ENCODE results near the gene TMEM184B.

TMEM184B gene

DNA sequence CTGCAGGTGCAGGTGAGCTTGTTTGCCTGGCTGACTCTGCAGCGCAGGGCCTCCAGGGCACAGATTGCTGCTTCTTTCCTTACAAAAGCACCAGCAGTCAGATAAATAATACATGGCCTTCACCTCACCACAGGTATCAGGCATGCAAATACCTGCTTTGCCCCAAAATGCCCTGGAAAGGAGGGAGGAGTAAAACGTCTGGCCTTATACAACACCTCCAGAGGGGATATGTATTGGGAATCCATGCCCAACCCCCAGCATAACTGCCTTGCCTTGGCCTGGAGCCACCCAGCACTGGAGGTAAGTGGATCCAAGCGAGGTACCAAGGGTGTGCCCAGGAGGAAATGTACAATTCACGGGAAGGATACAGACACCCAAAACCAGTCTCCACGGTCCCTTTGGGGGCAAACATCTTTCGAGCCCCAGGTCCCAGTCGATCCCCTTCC lies 860 bp downstream of the TMEM184B start:
- DNase-seq: no peak

DNA sequence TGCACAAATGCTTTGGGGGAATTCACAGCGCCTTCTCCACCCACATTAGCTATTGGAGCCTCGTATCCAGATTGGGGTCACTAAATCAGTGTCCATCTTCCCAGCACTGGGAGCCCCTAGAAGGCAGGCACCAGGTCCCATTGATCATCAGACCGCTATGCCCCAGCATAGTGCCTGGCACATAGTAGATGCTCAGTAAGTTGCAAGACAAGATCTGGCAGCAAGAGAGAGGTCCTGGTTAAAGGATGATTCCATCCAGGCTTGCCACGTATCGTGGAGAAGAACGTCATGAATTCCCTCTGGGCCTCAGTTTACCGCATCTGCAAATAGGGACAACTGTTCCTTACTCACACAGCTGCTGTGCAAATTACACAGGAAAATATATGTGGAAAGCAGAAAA lies 1.7 kb downstream of the TMEM184B start:
- DNase-seq: no peak

- no peak for DNase-seq
Observed at GRCh38 chr22:38270091-38270992, 2.5 kb downstream of the TMEM184B start.

GRCh38 chr22:38269466-38269865 lies 3.3 kb downstream of the TMEM184B start:
- no peak for DNase-seq

DNA sequence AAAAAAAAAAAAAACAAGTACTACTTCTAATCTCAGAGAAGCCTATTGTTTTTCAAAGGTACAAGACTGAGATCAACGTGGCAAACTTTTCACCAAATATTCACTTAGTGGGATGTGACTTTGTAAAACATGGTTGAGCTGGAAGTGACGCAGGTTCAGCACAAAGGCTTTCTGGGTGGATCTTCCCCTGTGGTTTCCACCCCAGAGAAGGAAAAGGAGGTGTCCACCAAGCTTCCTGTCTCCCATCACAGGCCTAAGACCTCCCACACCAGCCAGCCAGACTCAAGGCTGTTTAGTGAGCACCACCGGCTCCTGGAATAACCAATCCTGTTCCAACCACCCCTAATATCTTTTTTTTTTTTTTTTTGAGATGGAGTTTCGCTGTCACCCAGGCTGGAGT lies 5.7 kb downstream of the TMEM184B start:
- peak; percentile 88 to 90 for DNase-seq

DNA sequence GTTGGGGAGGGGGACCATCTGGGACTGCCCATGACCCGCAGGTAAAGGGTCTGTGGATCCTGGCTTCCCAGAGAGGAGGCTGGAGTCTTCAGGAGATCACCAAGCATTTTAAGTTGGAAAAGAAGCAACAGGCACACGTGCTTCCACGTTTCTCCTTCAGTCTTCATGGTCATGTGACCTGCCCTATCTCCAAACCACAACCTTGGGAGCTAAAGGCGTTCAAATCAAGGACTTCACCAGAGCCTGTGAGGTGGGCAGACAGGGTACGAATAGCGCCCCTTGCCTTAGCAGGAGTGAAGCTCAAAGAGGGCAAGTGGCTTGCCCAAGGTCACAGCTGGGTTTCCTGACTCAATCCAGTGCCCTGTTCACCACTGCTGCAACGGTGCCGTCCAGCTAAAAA lies 6.7 kb downstream of the TMEM184B start:
- peak; percentile 16 to 23 for DNase-seq

- DNase-seq: no peak
Observed at GRCh38 chr22:38264322-38264843, 8.4 kb downstream of the TMEM184B start.

- DNase-seq: peak in 1 of 2 experiments; percentile 30
Observed at GRCh38 chr22:38262051-38262795, 10.6 kb downstream of the TMEM184B start.

DNA sequence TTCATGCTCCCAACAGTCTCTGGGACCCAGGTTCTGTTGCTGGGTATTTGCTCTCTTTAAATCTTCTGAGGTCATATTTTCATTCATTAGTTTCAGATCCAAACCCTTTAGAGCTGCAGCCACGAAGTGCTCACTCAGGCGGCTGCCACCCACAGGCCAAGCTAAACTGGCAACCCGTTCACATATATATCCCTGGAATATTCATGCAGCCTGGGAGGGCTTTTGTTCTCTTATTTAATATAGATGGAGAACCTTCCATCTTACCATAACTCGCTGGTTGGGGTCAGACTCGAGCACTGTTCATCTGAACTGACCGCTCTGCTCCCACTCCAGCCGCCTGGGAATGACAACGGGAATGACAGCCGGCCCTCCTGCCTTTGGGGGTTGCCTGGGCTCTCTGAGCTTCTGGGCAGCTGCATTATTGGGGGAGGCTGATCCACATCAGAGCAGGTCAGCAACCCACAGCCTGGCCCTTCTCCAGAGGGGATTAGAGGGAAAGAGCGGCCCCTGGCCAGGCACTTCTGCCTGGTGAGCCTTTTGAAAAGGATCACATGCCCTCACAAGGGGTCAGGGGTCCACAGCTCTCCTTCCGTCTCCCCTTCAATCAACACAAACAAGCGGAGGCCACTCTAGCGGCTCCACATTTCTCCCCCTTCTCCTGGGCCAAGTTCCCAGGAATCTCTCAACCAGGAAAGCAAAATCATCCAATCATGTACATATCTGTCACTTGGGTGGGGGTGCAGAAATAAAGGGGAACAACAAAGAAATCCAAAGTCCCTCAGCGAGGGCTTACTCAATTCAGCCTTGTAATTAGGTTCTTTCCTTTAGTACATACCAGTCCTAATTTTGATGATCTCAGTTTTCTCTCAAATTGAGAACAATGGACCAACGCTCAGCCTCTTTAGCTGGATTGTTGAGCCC lies 11.8 kb downstream of the TMEM184B start:
- DNase-seq: no peak

DNA sequence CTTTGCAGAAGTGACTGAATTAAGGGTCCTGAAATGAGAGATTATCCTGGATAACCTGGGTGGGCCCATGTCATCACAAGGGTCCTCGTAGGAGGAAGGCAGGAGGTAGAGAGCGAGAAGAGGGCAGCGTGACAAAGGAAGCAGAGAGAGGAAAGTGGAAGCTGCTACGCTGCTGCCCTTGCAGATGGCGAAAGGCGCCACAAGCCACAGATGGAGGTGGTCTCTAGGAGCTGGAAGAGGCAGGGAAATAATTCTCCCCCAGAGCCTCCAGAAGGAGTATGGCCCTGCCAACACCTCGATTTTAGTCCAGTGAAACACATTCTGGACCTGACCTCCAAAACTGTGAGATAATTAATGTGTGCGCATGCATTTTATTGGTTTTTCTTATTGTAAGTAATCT lies 13.4 kb downstream of the TMEM184B start:
- no peak for DNase-seq

- no peak for DNase-seq
Observed at GRCh38 chr22:38258895-38259294, 13.9 kb downstream of the TMEM184B start.

DNA sequence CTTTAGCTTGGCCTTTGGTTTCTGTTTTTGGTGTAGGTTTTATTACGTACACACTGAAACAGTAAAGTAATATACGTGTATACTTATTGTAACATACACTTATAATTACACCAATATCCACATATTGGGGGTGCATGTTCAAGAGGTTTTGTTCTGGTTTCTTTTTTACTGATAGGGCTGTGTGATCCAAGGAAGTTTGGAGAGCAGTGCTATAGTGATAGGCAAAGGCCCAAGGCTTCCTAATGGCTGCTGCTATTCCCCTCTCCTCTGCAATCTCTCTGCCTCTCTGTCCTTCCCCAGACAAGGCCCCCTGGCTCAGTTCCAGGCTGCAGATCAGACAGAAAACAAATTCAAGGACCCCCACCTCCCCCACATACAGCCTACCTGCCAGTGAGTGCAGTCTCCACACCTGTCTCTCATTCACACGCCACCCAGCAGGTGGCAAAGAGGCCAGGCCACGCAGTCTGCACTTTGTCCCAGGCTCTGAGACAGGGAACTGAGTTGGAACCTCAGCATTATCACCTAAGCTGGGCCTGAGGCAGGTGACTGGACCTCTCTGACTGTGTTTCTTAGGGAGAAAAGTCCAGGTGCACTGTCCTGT lies 15.1 kb downstream of the TMEM184B start:
- no peak for DNase-seq

DNA sequence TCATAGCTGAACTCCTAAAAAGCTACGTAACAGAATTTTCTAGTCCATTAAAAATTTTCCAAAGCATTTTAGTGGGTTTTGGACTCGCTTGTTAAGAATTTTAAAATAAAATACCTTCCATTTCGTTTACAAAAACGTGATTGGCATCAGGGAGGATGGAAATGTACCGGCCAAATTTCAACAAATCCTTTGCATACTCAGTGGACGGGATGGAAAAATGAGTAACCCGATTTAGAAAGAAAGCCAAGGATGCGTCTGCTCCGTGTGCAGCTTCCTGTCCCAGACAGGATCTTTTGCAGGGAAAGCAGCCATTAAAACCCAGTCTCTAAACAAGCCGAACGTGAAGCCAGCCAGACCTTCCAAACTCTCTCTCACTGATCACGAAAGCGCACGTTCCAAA lies 15.6 kb downstream of the TMEM184B start:
- no peak for DNase-seq

DNA sequence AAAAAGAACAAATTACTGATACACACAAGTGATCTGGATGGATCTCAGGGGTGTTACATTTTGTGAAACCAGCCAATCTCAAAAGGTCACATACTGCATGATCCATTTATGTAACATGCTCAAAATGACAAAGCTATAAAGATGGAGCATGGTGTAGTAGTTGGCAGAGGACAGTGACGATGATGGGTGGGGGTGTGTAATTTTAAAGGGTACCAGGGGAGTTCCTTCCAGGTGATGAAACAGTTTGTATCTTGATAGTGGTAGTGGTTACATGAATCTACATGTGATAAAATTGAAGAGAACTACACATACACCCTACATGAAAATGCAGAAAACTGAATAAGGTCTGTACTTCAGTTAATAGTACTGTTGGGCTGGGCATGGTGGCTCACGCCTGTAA lies 17.1 kb downstream of the TMEM184B start:
- DNase-seq: no peak

GRCh38 chr22:38251341-38251692 lies 21.5 kb downstream of the TMEM184B start:
- DNase-seq: no peak

GRCh38 chr22:38250643-38251340 lies 22.0 kb downstream of the TMEM184B start:
- DNase-seq: no peak

DNA sequence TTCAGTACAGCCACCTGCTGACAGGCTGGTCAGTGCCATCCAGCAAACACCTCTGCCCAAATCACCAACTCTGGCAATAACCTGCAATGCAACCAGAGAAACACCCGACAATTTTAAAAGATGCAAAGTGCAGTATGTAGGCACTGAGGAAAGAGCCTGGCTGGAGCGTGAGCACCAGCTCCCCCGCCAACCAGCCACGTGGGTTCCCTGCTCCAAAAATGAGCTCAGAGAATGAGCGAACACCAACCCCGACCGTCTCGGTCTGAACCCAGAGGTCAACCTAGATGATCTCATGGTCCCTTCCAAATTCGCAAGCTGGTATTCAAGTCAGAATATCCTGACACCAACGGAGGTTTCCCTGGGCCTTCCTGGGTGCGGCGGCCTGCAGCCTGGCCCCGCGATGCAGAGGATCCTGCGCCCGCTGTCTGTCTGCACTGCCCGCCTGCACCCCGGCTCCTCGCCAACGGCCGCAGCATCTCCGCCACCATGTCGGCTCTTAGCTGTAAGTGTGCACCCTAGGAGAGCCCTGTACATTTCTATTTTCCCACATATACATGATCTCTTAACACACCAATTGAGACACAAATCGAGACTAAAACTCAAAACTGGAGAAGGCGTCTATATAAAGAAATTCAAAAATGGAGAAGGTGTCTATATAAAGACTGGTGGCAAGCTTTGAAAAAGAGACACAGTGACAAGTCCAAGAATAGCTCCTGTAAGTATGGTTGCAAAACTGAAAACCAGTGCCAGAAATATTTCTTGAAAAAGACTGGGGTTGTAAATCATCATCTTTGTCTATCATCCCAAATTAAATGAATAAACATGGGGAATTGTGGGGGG lies 22.8 kb downstream of the TMEM184B start:
- DNase-seq: no peak

DNA sequence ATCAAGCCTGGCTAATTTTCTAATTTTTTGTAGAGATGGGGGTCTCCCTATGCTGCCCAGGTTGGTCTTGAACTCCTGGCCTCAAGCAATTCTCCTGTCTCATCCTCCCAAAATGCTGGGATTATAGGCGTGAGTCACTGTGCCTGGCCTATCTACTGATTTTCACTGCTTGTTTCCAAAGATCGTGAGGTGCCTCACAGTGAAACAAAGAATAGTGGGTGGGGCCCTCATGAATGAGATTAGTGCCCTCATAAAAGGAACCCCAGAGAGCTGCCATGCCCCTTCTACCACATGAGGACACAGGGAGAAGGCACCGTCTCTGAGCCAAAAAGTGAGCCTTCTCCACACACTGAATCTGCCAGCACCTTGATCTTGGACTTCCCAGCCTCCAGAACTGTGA lies 23.5 kb downstream of the TMEM184B start:
- DNase-seq: no peak

GRCh38 chr22:38248280-38248679 lies 24.5 kb downstream of the TMEM184B start:
- DNase-seq: no peak

GRCh38 chr22:38247713-38248112 lies 25.1 kb downstream of the TMEM184B start:
- DNase-seq: no peak

GRCh38 chr22:38246692-38247091 lies 26.1 kb downstream of the TMEM184B start:
- DNase-seq: no peak

All from Kasumi-1 (cell line).